GM23338 (cell line): ENCODE data around the gene PRMT3. TPM values are rescaled to one million over a fixed set of nuclear protein-coding genes. Genes with fewer than 3 reads are reported as not detected.

Source experiments
- ATAC-seq: fragments of 200-7000 bp; cut with Tn5 transposase; 3 replicates; pipeline ENCODE4 v1.9.1; 2020
- DNase-seq: peaks from one replicate; pipeline ENCODE4 v3.0.0-alpha.2; 2015; ENCODE audit warnings: low spot score
- H2AFZ ChIP-seq: fragments of 200-600 bp; sonication (generic); 2 replicates; pipeline ENCODE4 v1.8.0; 2016; ENCODE audit warnings: antibody characterized with exemption, mild to moderate bottlenecking, moderate library complexity
- H3F3A ChIP-seq: fragments of 200-600 bp; sonication (generic); replicated peaks from 2 replicates; pipeline ENCODE4 v1.8.0; 2017; ENCODE audit warnings: antibody characterized with exemption, mixed run types, low read depth
- H3K27ac ChIP-seq: fragments of 200-600 bp; sonication (generic); 2 replicates; pipeline ENCODE4 v1.6.1; 2016; ENCODE audit warnings: low read depth
- H3K27me3 ChIP-seq: fragments of 200-600 bp; sonication (generic); 2 replicates; pipeline ENCODE4 v1.8.0; 2016; ENCODE audit warnings: mild to moderate bottlenecking, mixed run types, moderate library complexity; ENCODE audit not compliant: insufficient read depth
- H3K36me3 ChIP-seq: fragments of 200-600 bp; sonication (generic); 2 replicates; pipeline ENCODE4 v1.8.0; 2016; ENCODE audit warnings: mild to moderate bottlenecking; ENCODE audit not compliant: insufficient read depth
- H3K4me1 ChIP-seq: fragments of 200-600 bp; sonication (generic); 2 replicates; pipeline ENCODE4 v1.8.0; 2016; ENCODE audit warnings: mild to moderate bottlenecking, moderate library complexity; ENCODE audit not compliant: insufficient read depth
- H3K4me2 ChIP-seq: fragments of 200-600 bp; sonication (generic); 2 replicates; pipeline ENCODE4 v1.7.1; 2017; ENCODE audit warnings: mixed run types
- H3K4me3 ChIP-seq: fragments of 200-600 bp; sonication (generic); 2 replicates; pipeline ENCODE4 v1.6.1; 2016; ENCODE audit warnings: mixed run types
- H3K79me2 ChIP-seq: fragments of 200-600 bp; sonication (generic); replicated peaks from 2 replicates; pipeline ENCODE4 v1.8.0; 2017; ENCODE audit warnings: mild to moderate bottlenecking; ENCODE audit not compliant: insufficient read depth
- H3K9me2 ChIP-seq: fragments of 200-600 bp; sonication (generic); 2 replicates; pipeline ENCODE4 v1.8.0; 2017; ENCODE audit not compliant: insufficient read depth
- H4K20me1 ChIP-seq: fragments of 200-600 bp; sonication (generic); replicated peaks from 2 replicates; pipeline ENCODE4 v1.8.0; 2017; ENCODE audit warnings: mild to moderate bottlenecking; ENCODE audit not compliant: insufficient read depth
- H3K27ac Mint-ChIP-seq: 2 replicates; pipeline ENCODE4 v1.8.0; 2020; ENCODE audit warnings: inconsistent platforms, mild to moderate bottlenecking, moderate library complexity, mixed read lengths
- H3K27me3 Mint-ChIP-seq: 3 replicates; pipeline ENCODE4 v1.8.0; 2022; ENCODE audit warnings: low read depth, mild to moderate bottlenecking, moderate library complexity, mixed read lengths, inconsistent platforms; ENCODE audit not compliant: insufficient read depth, poor library complexity
- H3K36me3 Mint-ChIP-seq: 3 replicates; pipeline ENCODE4 v1.8.0; 2021; ENCODE audit warnings: low read depth, mild to moderate bottlenecking, inconsistent platforms, moderate library complexity, mixed read lengths
- H3K4me1 Mint-ChIP-seq: 3 replicates; pipeline ENCODE4 v1.8.0; 2020; ENCODE audit warnings: mild to moderate bottlenecking, inconsistent platforms, mixed read lengths
- H3K4me3 Mint-ChIP-seq: 3 replicates; pipeline ENCODE4 v1.8.0; 2021; ENCODE audit warnings: moderate library complexity, mild to moderate bottlenecking, inconsistent platforms, mixed read lengths
- H3K9me3 Mint-ChIP-seq: 3 replicates; pipeline ENCODE4 v1.8.0; 2020; ENCODE audit warnings: moderate library complexity, mild to moderate bottlenecking, inconsistent platforms, mixed read lengths
- CTCF ChIP-seq, 2 experiments: fragments of 200-600 bp in 1 of 2; sonication (generic) in 1 of 2; conservative IDR thresholded peaks; 2 replicates each; pipeline versions ENCODE4 v1.5.1 to v1.6.1; 2016 to 2017; ENCODE audit warnings: antibody characterized with exemption in 2 of 2, low read depth in 2 of 2, mild to moderate bottlenecking in 2 of 2, moderate library complexity in 1 of 2
- ETS1 ChIP-seq: IDR thresholded peaks from 2 replicates; pipeline ENCODE4 v1.6.1; 2016; ENCODE audit warnings: antibody characterized with exemption
- POLR2AphosphoS5 ChIP-seq: IDR thresholded peaks from 2 replicates; pipeline ENCODE4 v1.6.1; 2016; ENCODE audit warnings: antibody characterized with exemption, low read depth
- ZNF462 ChIP-seq: fragments of 250-450 bp; sonication (Bioruptor Pico); IDR thresholded peaks from 2 replicates; pipeline ENCODE4 v1.5.0; 2020; ENCODE audit warnings: mild to moderate bottlenecking, moderate library complexity
- polyA plus RNA-seq: library from polyadenylated mRNA; unstranded; fragments of >200 nt; fragmentation: Nextera tagmentation; extraction: Ambion mirVana; gene quantifications from 2 replicates; pipeline ENCODE4 v1.2.1, GENCODE V29; 2016
- total RNA-seq: library from RNA; depleted of rRNA; stranded (reverse); fragments of >200 nt; shearing (Covaris generic); gene quantifications from 2 replicates; pipeline ENCODE4 v1.2.3, GENCODE V29; 2014

The PRMT3 gene
- total and polyA plus RNA-seq, 2 experiments from 2014 or later: 19.0 to 35.0 TPM

GRCh38 chr11:20457934-20458680, 70.6 kb downstream of the PRMT3 start:
- Mint-ChIP-seq H3K27me3 (no peaks in the 10 kb centered on the region), H3K27ac (no peak overlapping the region), H3K4me1 (peaks cover 4% of the 10 kb centered on the region; the same call in 2 of the 3 replicates), H3K9me3 (no peaks in the 10 kb centered on the region), H3K4me3 (no peak overlapping the region), H3K36me3 (no peaks in the 10 kb centered on the region)
- ATAC-seq (no peak), DNase-seq (no peak)
- Histone ChIP-seq H2AFZ (no peak overlapping the region), H3F3A (no peaks in the 10 kb centered on the region), H3K79me2 (no peaks in the 10 kb centered on the region), H3K27me3 (no peaks in the 10 kb centered on the region), H3K4me2 (no peak overlapping the region), H4K20me1 (no peaks in the 10 kb centered on the region), H3K36me3 (no peaks in the 10 kb centered on the region), H3K4me1 (no peaks in the 10 kb centered on the region), H3K9me2 (no peaks in the 10 kb centered on the region), H3K4me3 (no peak overlapping the region), H3K27ac (no peak overlapping the region)
- no peak for TF ChIP-seq POLR2AphosphoS5
- TF ChIP-seq CTCF (conservative IDR thresholded peaks at IDR 0.05; ENCODE audit: low read depth in 2 of 2): no peak
- TF ChIP-seq ETS1: no peak
- TF ChIP-seq ZNF462: no peak
